Stimulated activated CD8-positive, alpha-beta memory T cell treated with anti-CD3 and anti-CD28 coated beads, Interleukin-4, amount 100 ng/mL, for 48 hours (primary cell): ENCODE data around the gene ROR2.
"Not testable (repeated sequence)": the region's sequence is repeated elsewhere in the genome, so short reads cannot be mapped to it uniquely, and the experiment has no call there.

ENCODE experiments used
- DNase-seq: peaks from one replicate; pipeline ENCODE4 v3.0.0-alpha.2; 2020

ROR2 gene

DNA sequence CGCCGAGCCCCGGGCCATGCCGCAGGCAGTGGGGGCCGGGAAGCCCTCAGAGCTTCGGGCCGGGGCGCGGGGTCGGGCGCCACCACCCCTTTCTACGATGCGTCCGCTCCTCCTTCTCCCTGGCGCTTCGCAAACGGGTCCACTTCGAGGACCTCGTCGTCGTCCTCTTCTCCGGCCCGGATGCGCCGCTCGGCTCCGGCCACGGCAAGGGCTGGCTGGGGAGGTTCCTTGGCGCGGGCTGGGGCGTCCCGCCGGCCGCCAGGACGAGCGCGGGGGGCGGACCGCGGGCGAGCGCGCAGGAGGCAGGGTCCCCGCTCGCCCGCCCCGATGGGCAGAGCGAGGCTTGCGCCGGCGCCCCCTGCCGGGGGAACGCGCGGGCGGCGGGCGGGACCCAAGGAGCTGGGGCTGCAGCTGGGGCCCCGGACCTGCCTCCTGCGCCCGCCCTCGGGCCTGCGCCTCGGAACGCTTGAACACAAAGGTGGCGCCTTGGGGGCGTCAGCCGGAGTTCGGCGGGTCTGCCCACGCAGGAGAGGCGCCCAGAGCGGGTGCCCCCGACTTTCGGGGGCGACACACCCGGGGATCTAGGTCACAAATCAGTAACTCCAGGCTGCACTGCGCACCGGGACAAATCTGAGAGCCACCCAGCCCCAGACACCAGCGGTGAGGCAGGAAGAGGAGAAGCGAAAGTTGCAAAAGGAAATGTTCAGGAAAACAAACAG is at the start of gene ROR2:
ROR2 (minus strand) TSS at position 283 of the 719 bp plus-strand sequence.
- peak; percentile 76 for DNase-seq

DNA sequence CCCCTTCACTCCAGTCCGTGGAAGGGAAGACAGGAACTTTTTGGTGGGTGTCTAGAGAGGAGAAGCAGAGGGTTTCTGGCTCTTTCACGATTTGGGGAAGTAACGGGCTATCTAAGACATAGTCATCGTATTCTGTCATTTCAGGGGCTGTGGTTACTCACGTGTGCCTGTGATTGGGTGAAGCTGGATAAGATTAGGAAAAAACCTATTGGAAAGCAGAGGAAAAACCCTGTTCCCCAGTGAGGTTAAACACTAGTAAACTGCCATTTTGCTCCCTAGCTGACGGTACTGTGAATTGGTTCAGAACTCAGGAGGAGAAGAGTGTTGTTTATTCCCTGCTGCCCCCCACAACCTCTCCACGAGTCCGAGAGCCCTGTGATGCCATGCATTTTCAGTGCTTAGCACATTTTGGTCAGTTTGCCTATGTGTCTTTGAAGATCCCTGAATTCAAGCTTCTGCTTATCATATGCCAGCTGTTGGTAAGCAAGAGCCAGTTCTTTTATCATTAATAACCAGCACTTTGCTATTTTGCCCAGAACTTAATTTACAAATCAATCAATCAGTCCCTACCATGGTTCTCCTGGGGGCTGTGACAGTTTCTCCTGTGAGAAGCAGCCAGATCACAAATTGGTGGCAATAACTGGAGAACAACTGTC is 45.1 kb upstream of the ROR2 start:
- no peak for DNase-seq

DNA sequence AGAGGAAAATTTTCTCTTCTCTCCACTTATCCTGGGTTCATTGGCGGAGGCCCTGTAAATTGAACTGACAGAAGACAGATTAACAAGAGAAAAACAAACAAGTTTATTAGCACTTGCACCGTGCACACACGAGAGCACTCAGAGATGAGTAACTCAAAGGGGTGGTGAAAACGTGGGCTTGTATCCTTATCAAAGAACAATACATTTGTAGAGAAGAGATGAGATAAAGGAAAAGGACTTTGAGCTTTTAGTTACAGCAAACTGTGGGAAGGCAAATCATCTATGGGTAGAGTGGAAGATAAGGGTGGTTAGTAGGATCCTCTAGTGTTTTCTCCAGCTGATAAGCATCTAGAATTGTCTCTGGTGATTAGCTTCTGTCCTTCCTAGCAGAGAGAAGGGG is 44.4 kb upstream of the ROR2 start:
- DNase-seq: no peak

DNA sequence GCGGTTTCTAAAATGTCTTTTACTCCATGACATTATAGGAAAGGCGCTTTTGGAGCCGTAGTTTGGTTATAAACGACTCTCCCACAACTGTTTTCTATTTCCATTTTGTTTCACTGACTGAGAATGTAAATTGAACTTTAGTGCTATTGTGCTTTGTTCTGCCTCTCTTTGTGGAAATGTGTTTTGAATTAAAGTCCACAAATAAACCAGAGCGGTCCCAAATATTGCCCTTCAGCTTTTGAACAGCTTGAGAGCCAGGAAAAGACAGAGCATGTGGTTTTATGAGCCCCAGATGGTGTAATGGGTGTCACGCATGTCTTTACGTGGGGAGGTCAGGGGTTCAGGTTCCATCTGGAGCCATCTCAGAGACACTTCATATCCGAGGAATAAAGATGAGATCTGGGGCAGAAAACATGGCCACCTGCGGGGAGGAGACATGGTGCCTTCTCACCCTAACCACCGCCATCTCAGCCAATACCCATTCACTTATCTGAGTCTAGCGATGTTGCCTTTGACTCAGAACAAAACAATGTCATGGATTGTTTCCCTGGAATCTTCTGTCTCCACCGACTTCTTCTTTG is 42.5 kb upstream of the ROR2 start:
- no peak for DNase-seq

DNA sequence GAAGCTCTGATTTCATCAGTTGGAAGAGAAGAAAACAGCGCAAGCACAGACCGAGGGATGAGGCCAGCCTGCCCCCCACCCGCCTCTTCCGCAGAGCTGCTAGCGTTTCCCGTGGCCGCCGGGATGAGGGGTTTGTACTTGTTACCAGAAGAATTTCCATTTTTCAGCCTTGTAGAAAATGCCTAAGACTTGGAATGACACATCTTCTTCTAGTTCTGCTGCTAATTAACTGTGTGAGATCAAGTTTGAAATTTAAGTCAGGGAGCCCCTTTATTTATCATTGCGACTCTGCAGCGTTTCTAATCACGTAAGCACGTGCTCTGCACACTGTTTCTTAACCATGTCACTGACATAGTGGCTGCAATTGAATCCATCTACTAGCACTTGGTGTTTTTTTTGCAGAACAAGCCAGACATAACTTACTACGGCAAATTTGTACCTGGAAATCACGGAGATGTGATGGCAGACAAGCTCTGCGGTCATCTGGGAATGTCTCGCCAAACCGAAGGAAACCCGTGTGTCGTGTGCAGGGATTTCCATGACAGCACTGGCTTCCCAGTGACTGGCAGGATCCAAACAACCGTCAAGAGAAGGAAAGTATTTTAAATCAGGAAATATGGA is 41.8 kb upstream of the ROR2 start:
- DNase-seq: no peak

DNA sequence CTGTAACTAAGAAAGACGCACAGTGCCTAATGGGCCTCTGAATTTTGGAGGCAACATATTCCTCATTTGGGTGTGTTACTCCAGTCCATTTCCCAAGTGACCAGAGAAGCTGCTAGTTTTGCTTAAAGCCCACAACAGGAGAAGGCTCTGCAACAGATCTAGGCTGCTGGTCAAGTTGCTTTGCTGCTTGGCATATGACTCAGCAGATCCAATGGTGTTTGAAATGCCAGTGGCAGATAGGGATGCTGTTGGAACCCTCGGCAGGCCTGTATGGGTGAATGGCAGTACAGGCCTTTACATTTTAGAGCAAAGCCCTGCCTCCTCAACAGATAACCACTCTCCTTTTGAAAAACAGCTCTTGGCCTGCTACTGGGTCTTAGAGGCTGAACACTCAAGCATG is 36.2 kb upstream of the ROR2 start:
- no peak for DNase-seq

DNA sequence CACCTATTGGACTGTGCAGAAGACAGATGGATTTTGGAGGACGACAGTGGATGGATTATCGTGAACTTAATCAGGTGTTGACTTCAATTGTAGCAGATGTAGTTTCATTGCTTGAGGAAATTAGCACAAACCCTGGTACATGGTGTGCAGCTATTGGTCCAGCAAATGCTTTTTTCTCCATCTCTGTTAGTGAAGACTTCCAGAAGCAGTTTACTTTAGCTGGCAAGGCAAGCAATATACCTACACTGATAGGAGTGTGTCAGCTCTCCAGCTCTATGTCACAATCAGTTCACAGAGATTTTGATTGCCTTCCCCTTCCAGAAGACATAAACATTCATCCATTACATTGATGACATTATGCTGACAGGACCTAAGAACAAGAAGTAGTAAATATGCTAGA is 35.7 kb upstream of the ROR2 start:
- DNase-seq: no peak

DNA sequence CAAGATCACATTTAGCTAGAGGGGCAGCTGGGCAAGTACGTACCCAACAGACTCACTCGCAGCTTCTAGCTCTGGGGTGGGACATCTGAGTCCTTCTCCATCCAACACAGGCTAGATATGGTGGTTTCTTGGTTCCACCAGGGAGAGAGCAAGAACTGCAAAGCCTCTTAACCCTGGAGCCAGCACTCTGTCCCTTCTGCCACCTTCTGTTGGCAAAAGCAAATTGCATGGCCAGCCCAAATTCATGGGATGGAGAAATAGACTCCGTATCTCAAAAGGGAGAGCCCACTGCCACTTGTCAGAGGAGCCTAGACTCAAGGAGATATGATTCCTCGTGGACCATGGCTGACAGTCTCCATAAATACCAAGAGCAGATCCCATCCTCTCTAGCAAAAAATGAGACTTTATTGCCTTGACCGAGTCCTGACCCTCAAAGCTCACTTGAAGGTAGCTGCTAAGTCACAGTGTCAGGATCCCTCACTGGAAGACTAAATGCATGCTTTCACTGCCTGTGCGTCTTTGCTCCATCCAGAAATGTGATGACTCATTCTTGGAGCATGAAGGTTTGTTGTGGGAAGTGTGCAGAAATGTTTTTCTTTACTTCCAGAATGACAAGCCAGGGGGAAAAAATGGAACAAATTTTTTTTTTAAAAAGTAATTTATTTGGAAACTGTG is 28.8 kb upstream of the ROR2 start:
- DNase-seq: no peak

DNA sequence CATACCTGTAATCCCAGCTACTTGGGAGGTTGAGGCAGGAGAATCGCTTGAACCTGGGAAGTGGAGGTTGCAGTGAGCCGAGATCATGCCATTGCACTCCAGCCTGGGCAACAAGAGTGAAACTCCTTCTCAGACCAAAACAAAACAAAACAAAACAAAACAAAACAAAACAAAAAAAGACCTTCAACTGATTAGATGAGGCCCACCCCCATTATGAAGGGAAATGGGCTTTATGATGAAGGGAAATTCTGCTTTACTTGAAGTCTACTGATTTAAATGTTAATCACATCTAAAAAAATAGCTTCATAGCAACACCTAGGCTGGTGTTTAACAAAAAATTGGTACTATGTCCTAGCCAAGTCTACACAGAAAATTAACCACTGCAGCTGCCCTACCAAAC is 25.2 kb upstream of the ROR2 start:
- DNase-seq: not testable (repeated sequence)

DNA sequence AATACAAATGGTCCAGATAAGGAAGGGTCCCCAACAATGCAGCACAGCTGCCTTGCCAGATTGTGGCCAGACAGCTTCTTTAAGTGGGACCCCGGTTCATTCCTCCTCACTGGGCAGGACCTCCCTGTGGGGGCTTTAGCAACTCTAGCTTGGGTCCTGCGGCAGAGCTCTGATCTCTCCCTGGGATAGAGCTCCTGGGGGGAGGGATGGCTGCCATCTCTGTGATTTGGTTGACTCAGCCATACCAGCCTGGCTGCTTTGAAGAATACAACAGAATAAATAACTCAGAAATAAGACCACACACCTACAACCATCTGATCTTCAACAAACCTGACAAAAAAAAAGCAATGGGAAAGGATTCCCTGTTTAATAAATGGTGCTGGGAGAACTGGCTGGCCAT is 22.7 kb upstream of the ROR2 start:
- no peak for DNase-seq

DNA sequence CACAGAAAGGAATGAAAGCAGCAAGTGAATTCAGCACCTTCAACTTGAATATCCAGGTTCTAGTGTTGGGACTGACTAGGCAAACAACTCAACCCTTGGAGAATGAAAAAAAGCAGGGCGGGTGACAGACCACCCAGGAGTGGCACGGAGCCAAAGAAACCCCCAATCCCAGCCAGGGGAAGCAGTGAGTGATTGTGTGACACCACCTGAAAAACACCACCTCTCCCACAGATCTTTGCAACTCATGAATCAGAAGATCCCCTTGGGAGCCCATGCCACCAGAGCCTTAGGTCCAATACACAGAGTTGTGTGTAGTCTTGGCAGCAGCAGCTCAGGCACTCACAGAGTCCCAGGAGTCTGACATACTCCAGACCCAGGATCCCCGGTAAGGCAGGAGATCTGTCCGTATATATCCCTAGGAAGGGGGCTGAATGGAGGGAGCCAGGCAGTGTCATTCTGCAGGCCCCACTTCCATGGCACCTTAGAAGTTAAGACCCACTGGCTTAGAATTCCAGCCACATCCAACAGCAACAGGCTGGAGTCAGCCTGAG is 22.1 kb upstream of the ROR2 start:
- no peak for DNase-seq

DNA sequence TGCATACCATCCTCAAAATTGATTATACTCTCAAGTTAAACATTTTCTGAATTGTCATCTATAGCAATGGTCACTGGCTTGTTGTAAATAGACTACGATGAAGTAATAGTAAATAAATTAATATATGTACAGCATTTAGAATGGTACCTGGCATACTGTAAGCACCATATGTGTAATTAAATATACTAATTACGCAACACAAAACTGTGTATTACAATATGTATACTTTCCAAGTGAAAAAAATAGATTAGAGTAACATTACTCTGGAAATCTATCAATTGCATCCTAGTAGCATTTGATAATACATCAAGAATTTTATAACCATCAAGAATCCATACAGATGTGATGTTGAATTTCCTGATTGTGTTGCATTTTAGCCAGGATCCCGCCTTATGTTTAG is 17.2 kb upstream of the ROR2 start:
- no peak for DNase-seq

DNA sequence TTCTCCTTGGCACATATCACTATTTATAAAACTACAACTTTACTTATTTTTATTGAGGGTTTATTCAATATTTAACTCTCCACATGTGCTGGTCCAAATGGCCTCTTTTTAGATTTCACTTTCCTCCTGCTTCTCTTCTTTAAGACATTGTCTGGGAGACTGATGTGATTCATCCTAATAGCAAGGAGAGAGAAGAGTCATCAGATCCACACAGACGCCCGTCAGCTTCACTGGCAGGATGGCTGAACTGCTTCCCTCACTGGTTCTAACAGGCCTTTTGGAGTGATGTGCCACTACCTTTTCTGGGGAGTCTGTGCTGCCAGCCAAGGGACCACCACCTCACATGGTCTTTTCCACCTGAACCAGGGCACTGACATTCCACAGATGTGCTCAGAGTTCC is 16.5 kb upstream of the ROR2 start:
- DNase-seq: no peak

DNA sequence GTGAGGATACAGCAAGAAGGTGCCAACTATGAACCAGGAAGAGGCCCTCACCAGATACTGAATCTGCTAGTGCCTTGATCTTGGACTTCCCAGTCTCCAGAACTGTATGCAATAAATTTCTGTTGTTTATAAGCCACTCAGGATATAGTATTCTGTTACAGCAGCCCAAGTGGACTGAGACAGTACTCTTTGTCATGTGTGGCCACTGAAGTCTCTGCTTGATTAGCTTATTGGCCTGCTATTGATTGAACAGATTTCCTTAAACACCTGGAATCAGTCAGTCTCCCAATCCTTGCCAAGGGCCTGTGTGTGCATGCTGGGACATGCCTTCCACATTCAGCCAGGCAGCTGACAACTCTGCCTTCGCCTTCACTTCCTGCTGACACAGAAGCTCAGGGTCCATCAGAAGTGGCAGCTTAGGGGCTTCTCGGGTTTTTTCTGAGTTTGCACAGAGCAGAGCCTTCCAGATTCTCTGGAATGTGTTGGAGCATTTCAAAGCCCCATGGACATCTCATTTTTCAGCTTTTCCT is 13.7 kb upstream of the ROR2 start:
- DNase-seq: no peak

DNA sequence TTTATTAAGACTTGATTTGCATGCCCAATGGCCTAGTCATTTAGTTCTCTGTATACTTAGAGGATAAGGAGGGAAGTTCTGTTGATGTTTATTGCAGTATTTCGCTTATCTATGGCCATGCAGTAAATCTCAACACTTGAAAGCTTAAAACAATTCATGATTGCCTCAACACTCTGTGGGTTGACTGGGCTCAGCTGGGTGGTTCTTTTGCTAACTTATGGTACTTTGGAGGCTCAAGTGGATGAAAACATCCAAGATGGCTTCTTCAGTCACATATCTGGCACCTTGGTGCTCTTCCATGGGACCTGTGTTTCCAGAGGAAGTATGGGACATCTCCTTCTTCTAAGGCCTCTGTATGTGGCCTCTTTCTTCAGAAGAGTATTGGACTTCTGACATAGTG is 10.3 kb upstream of the ROR2 start:
- no peak for DNase-seq

DNA sequence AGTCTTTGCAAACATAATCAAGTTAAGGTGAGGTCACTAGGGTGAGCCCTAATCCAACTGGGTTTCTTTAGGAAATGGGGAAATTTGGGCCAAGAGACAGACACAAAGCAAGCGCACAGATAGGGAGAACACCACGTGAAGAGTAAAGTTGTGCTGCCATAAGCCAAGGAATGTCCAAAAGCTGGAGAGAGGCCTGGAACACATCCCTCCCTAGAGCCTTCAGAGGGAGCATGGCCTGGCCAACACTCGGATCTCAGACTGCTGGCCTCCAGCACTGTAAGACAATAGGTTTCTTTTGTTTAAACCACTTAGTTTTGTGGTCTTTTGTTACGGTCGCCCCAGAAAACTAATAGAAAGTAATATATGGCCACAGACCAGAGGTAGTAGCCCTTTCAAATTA is 8.1 kb upstream of the ROR2 start:
- DNase-seq: no peak

DNA sequence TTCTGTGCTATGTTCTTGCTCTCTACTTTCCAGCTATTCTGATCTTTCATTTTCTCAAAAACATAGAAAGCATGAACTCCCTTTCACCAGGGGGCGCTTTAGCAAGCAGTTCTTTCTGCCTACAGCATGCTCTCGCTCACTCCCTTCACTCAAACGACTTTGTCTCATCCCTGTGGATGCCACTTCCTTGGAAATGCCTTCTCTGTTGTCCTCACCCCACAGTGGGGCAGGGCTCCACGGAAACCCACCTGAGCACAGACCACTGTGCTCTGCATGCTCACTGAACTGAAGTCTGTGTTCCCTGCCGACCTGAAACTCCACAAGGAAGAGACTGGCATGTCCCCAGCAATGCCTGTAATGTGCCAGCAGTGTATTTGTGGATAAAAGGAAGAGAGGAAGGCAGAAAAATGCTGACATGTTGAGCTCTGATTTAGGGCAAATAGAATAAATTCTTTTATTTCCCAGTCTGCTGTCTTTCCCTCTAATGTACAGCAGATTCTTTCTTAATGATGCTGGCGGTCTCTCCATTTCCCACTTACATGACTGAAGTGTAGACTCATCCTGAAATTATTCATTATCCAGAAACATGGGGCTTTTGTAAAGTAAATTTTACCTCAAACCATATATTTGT is 4.9 kb upstream of the ROR2 start:
- peak; percentile 51 for DNase-seq

DNA sequence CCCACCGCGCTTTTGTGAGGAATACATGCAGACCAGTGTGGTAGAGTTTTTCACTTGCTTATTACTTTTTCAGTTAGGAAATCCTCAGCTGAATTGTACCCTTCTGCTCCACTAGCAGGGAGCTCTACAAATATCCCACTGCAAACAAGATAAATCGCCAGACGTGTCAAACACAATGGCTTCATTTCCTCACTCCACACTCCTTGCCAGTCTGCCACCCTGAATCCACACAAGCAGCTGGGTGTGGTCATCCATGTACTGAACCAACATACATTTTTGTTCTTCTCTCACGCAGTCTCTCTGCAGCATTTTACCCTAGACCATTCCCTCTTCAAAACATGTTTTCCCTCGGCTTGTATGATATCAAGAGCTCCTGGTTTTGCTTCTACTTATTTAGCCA is 3.7 kb upstream of the ROR2 start:
- no peak for DNase-seq

DNA sequence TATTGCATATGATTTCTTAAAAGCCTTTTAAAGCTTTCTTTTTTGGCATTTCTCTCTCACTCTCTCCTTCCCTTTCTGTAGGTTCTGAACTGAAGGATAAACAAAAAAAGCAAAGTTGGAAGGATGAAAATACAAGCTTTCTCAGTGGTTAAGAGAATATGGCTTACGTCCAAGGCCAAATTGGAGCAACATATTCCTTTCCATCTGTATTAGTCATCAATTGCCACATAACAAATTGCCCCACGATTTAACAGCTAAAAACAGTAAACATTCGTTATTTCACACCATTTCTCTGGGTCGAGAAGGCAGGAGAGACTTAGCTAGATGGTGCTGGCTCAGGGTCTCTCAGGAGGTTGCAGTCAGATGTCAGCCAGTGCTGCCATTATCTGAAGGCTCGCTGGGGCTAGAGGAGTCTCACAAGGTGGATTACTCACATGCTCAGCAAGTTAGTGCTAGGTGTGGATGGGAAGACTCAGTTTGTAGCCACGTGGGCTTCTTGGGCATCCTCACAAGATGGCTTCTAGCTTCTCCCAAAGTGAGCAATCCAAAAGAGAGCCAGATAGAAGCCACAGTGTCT is 2.0 kb upstream of the ROR2 start:
- DNase-seq: no peak

DNA sequence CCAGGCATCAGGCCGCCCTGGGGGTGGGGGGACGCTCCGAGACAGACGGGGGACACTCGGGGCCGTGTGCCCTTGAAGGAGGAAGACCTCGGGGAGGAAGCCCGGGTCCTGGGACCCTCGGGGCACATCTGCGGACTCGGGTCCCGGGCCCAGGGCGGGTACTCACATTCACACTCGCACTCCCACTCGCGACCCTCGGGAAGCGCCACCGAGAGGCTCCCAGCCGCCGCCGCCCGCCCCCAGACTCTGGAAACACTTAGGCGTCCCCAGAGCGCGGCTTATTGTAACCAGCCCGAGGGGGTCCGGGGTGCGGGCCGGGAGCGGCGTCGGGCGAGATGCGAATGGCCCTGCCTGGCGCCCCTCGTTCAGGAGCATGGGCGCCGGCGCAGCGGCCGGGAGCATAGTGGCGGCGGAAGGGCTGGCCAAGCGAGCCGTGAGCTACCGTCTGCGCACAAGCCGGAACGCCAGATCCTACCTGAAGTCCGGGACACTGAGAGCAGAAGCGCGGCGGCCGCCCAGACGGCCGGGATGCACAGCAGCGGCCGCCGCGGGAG is 559 bp downstream of the ROR2 start:
- DNase-seq: no peak

DNA sequence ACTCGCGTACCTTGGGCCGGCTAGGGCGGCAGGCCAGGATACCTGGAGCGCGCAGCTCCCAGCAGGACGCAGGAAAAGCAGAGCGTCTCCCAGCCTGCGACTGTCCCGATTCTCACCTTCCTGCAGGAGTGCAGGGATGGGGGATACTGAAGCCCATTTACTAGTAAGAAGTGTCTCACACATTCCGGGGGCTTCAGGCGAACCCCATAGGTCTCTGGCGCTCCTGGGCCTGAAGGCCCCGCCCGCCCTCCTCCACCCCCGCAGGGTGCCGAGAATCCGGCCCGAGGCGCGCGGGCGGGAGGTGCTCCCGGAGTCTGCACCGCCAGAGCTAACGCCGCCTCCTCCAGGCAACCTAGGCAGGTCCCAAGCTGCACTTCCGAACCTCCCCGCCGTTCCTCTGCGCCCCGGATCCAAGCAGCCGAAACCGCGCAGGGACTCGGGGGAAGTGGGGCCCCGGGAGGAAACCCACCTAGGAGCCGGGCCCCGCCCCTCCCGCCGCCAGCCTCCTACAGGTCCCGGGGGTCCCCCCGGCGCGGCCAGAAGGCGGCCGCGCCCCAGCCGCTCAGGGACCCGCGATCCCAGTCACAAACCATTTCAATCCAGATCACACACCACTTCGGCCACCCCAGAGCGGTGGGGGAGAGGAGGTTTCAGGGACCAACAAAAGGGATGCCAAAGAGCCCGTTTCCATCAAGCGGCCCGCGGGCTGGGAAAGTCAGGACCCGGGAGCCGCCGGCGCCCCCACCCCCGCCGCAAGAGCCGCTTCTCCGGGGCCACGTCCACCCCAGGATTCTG is 1.2 kb downstream of the ROR2 start:
- peak; percentile 45 for DNase-seq
